ENCODE data around the gene KCNJ12. TPM values are rescaled to one million over a fixed set of nuclear protein-coding genes. Genes with fewer than 3 reads are reported as not detected.

KCNJ12 gene
- total RNA-seq, 1 donor from 2014 or later = 0.56 TPM

- H3K9me3 ChIP-seq (ENCODE audit: low read depth) = no peaks in the 10 kb centered on the region
- H3K27me3 Mint-ChIP-seq (ENCODE audit: insufficient read depth, low read depth) = peaks cover 19% of the 10 kb centered on the region
- H3K4me3 Mint-ChIP-seq = no peak overlapping the region
- no peaks in the 10 kb centered on the region for H3F3A ChIP-seq (ENCODE audit: low read depth)
- peaks cover 15% of the 10 kb centered on the region for H3K4me1 Mint-ChIP-seq
- H3K27me3 ChIP-seq = peaks cover 31% of the 10 kb centered on the region
- no peaks in the 10 kb centered on the region for H3K79me2 ChIP-seq (ENCODE audit: low read depth)
- no peak overlapping the region for H3K4me2 ChIP-seq
- H3K27ac Mint-ChIP-seq = no peak overlapping the region
- no peaks in the 10 kb centered on the region for H4K20me1 ChIP-seq (ENCODE audit: low read depth)
- peaks cover 11% of the 10 kb centered on the region for H3K4me1 ChIP-seq
- H3K9me3 Mint-ChIP-seq = no peaks in the 10 kb centered on the region
- no peak overlapping the region for H3K4me3 ChIP-seq
- TF ChIP-seq, protein P1, sequence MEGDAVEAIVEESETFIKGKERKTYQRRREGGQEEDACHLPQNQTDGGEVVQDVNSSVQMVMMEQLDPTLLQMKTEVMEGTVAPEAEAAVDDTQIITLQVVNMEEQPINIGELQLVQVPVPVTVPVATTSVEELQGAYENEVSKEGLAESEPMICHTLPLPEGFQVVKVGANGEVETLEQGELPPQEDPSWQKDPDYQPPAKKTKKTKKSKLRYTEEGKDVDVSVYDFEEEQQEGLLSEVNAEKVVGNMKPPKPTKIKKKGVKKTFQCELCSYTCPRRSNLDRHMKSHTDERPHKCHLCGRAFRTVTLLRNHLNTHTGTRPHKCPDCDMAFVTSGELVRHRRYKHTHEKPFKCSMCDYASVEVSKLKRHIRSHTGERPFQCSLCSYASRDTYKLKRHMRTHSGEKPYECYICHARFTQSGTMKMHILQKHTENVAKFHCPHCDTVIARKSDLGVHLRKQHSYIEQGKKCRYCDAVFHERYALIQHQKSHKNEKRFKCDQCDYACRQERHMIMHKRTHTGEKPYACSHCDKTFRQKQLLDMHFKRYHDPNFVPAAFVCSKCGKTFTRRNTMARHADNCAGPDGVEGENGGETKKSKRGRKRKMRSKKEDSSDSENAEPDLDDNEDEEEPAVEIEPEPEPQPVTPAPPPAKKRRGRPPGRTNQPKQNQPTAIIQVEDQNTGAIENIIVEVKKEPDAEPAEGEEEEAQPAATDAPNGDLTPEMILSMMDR (IDR thresholded peaks at IDR 0.05) = no peak
- TF ChIP-seq EZH2phosphoT487 (IDR thresholded peaks at IDR 0.05) (no peak), EZH2 (IDR thresholded peaks at IDR 0.05) (no peak)
- H3K36me3 ChIP-seq = no peaks in the 10 kb centered on the region
- DNase-seq (ENCODE audit: low spot score) = no peak
- no peak overlapping the region for H3K9ac ChIP-seq
- no peak overlapping the region for H3K27ac ChIP-seq
- H3K36me3 Mint-ChIP-seq = no peaks in the 10 kb centered on the region
- no peak overlapping the region for H2AFZ ChIP-seq (replicated peaks)
Observed at GRCh38 chr17:21467739-21468490, 91.8 kb downstream of the KCNJ12 start.

Other genes with a start within 250 kb of the KCNJ12 start
- gene DHRS7B, start 249.4 kb upstream of the KCNJ12 start, total RNA-seq (ENCODE audit: low replicate concordance) = 21.6 and 29.9 TPM in 2 replicates
- gene TMEM11, start 162.2 kb upstream of the KCNJ12 start, total RNA-seq (ENCODE audit: low replicate concordance) = 17.3 and 20.9 TPM in 2 replicates
- gene NATD1, start 122.9 kb upstream of the KCNJ12 start, total RNA-seq (ENCODE audit: low replicate concordance) = 4.3 and 7.8 TPM in 2 replicates
- gene MAP2K3, start 91.6 kb upstream of the KCNJ12 start, total RNA-seq (ENCODE audit: low replicate concordance) = 3.5 and 9.4 TPM in 2 replicates